GM12891 (cell line): ENCODE data around the gene NUDT6.

Source experiments
- PAX5 ChIP-seq: IDR thresholded peaks from 2 replicates; pipeline ENCODE4 v1.6.1; 2011; ENCODE audit warnings: low read length, moderate library complexity, mild to moderate bottlenecking; ENCODE audit not compliant: insufficient read depth, severe bottlenecking
- POLR2A ChIP-seq: IDR thresholded peaks from 2 replicates; pipeline ENCODE4 v1.6.1; 2011; ENCODE audit warnings: low read depth, low read length, control low read depth
- POLR2AphosphoS5 ChIP-seq: IDR thresholded peaks from 2 replicates; pipeline ENCODE4 v1.6.1; 2011; ENCODE audit warnings: low read depth, low read length, control low read depth
- SPI1 ChIP-seq: IDR thresholded peaks from 2 replicates; pipeline ENCODE4 v1.6.1; 2011; ENCODE audit warnings: low read depth, low read length, control low read depth
- TAF1 ChIP-seq: IDR thresholded peaks from 2 replicates; pipeline ENCODE4 v1.6.1; 2011; ENCODE audit warnings: low read depth, low read length, control low read depth

DNA sequence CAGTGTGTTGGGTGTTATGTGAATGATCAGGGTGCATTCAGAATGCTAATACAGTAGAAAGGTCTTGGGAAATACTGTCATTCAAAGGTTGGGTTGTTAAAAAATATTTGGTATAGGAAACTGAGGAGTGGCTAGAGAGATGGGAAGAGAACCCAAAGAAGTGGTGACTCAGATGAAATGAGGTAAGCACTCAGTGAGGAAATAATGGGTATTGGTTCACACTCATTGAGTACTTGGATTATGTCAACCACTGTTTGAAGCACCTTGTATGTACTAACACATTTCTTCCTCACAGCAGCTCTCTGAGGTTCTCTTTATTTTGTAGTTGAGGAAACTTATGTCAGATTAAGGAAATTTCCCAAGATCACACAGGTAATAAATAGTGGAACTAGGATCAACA, 40.8 kb upstream of the NUDT6 start:
- TF ChIP-seq POLR2A (no peak), SPI1 (no peak), PAX5 (no peak), TAF1 (no peak), POLR2AphosphoS5 (no peak)
